ENCODE data around the gene MEIS1. TPM values are rescaled to one million over a fixed set of nuclear protein-coding genes. Genes with fewer than 3 reads are reported as not detected.

Gene MEIS1
- total RNA-seq, 1 experiment from 2014 or later: 0.66 TPM

DNA sequence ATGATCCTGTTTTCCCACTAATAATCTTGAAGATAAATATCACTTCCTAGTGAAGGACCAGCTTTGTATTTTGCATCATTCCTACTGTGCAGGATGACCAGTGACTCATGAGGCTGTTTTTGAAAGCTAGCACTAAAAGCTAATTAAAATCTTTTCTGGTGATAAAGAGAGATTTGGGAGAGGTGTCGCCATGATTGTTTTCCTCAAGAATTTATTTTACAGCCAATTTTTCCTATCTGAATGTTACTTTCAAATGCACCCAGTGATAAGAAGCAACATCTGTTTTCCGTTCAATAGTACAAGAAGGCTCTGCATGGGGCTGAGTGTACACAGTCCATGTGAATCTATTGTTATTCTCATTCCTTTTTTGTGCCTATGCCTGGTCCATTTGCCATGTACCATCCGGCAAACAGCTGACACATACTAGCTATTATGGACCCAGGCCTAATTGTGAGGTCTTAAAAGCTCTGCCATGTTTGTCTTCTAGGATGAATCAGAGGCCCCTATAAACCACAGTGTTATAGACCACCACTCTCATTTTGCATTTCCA, 28.4 kb downstream of the MEIS1 start:
- no peak overlapping the region for H2AK5ac ChIP-seq (ENCODE audit: insufficient read length, low read length)
- no peak overlapping the region for H2BK12ac ChIP-seq (ENCODE audit: insufficient read length, low read depth, low read length)
- no peak overlapping the region for H3K27ac ChIP-seq (ENCODE audit: insufficient read length, low read depth, low read length)
- H3K18ac ChIP-seq (ENCODE audit: insufficient read length, low read depth, low read length): no peak overlapping the region
- H3K4ac ChIP-seq (ENCODE audit: low read depth, low read length): no peak overlapping the region
- no peak overlapping the region for H2BK5ac ChIP-seq (ENCODE audit: insufficient read length, low read length)
- H3K27me3 ChIP-seq (ENCODE audit: insufficient read depth, low read length): no peaks in the 10 kb centered on the region
- H3K56ac ChIP-seq (ENCODE audit: insufficient read length, low read depth, low read length): no peak overlapping the region
- H3K27me3 Mint-ChIP-seq (ENCODE audit: low read depth): peaks cover 3% of the 10 kb centered on the region
- no peak overlapping the region for H2BK20ac ChIP-seq (ENCODE audit: low read depth, low read length, poor library complexity, severe bottlenecking)
- no peaks in the 10 kb centered on the region for H3K79me1 ChIP-seq (ENCODE audit: insufficient read depth, low read depth, low read length, poor library complexity, severe bottlenecking)
- no peak overlapping the region for H3K23ac ChIP-seq (ENCODE audit: insufficient read length, low read depth, low read length)
- H3K23me2 ChIP-seq (ENCODE audit: insufficient read length, low read depth, low read length, poor library complexity, severe bottlenecking): no peaks in the 10 kb centered on the region
- no peak overlapping the region for H3K4me3 Mint-ChIP-seq
- no peaks in the 10 kb centered on the region for H3K9me3 ChIP-seq (ENCODE audit: control insufficient read depth, low read depth, low read length)
- no peaks in the 10 kb centered on the region for H3K36me3 Mint-ChIP-seq (ENCODE audit: insufficient read depth in 1 of 3, low read depth in 3 of 3)
- no peak overlapping the region for H4K5ac ChIP-seq (ENCODE audit: insufficient read length, low read depth, low read length)
- H3T11ph ChIP-seq (ENCODE audit: low read length): no peak overlapping the region
- H2BK15ac ChIP-seq (ENCODE audit: low read depth, low read length): no peak overlapping the region
- H3K14ac ChIP-seq (ENCODE audit: insufficient read depth, low read length): no peak overlapping the region
- H3K9ac ChIP-seq (ENCODE audit: extremely low read depth, insufficient read length, low read length): no peak overlapping the region
- no peaks in the 10 kb centered on the region for H3K4me1 Mint-ChIP-seq
- H2AFZ ChIP-seq (ENCODE audit: low read length): no peak overlapping the region
- H3K79me2 ChIP-seq (ENCODE audit: insufficient read depth, low read length): no peaks in the 10 kb centered on the region
- TF ChIP-seq, protein P1, sequence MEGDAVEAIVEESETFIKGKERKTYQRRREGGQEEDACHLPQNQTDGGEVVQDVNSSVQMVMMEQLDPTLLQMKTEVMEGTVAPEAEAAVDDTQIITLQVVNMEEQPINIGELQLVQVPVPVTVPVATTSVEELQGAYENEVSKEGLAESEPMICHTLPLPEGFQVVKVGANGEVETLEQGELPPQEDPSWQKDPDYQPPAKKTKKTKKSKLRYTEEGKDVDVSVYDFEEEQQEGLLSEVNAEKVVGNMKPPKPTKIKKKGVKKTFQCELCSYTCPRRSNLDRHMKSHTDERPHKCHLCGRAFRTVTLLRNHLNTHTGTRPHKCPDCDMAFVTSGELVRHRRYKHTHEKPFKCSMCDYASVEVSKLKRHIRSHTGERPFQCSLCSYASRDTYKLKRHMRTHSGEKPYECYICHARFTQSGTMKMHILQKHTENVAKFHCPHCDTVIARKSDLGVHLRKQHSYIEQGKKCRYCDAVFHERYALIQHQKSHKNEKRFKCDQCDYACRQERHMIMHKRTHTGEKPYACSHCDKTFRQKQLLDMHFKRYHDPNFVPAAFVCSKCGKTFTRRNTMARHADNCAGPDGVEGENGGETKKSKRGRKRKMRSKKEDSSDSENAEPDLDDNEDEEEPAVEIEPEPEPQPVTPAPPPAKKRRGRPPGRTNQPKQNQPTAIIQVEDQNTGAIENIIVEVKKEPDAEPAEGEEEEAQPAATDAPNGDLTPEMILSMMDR (conservative IDR thresholded peaks at IDR 0.05): no peak
- H3K4me2 ChIP-seq (ENCODE audit: insufficient read depth, insufficient read length, low read length): no peak overlapping the region
- peaks cover 3% of the 10 kb centered on the region for H4K20me1 ChIP-seq (ENCODE audit: control insufficient read depth, insufficient read depth, insufficient read length)
- no peak overlapping the region for H4K8ac ChIP-seq (replicated peaks; ENCODE audit: insufficient read length, low read depth, low read length)
- H3K9me3 Mint-ChIP-seq: no peaks in the 10 kb centered on the region
- H2BK120ac ChIP-seq (ENCODE audit: low read depth, low read length, poor library complexity, severe bottlenecking): no peak overlapping the region
- H3K4me1 ChIP-seq (ENCODE audit: insufficient read depth, low read length): no peaks in the 10 kb centered on the region
- no CpG with 5 or more reads among the region's 3 CpGs for WGBS (ENCODE audit: extremely low coverage, insufficient read length, low lambda C conversion rate)
- H3K27ac Mint-ChIP-seq: no peak overlapping the region
- no peak for DNase-seq
- H4K91ac ChIP-seq (ENCODE audit: insufficient read length, low read depth, low read length): no peak overlapping the region

All from H9 (cell line).